ENCODE results near the gene TBC1D23. TPM values are rescaled to one million over a fixed set of nuclear protein-coding genes. Genes with fewer than 3 reads are reported as not detected.

Gene TBC1D23
- total and polyA plus RNA-seq, 11 donors: 13.6 to 41.7 (median 32.9) TPM

DNA sequence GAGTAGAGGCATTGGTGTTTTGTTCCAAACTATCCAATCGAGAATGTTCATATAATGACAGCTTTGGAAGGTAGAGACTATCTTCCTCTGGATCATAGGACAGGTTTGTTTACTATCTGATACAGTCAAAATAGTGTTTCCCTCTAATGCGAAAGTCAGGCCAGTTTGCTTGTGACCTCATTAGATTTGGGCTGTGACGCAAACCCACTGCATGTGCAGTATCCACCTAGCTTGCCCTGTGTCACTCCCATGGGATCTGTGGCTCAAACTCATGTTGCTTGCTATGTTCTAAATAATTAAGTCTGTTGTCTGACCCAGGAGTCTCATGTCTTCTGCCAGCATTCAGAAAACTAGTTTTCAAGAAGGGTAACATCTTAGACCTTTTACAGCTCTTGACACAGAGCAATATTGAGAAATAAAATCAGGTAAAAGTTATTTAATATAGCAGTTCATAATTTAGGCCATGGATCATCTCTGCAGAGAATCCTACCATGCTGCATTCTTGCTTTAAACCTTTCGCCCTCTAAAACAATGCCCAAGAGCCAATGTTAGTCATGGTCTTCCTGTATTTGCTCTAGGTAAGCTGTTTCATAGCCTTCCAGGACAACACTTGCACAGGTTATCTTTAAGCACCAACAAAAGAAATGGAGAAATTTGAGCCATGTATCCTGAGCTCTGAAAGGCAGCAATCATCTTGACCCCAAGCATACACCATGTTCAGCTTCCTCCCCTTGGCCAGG is 100.1 kb downstream of the TBC1D23 start:
- no peak for TF ChIP-seq CTCF (IDR thresholded peaks at IDR 0.05)
- no peak for TF ChIP-seq POLR2A (IDR thresholded peaks at IDR 0.05)
- Histone ChIP-seq H3K27ac (no peak overlapping the region), H3K36me3 (peaks cover 2 to 92% (median 78%) of the 10 kb centered on the region in 9 donors), H3K4me1 (no peaks in the 10 kb centered on the region), H3K27me3 (no peaks in the 10 kb centered on the region), H3K4me3 (no peak overlapping the region), H3K9me3 (peaks cover 0 to 12% (median 2%) of the 10 kb centered on the region in 12 donors)
- intact Hi-C loops (cut with DNase I): no loop called here
- DNase-seq: no peak
- WGBS, 4 donors: 85 to 100% (median 97%) methylated on average over 4 of the region's 4 CpGs
- peak in 1 of 4 donors; percentile 20 for ATAC-seq

- H3K36me3 ChIP-seq: peaks cover 2 to 92% (median 78%) of the 10 kb centered on the region in 9 donors
- intact Hi-C loops (cut with DNase I): no loop called here
- TF ChIP-seq POLR2A (IDR thresholded peaks at IDR 0.05) (no peak), CTCF (IDR thresholded peaks at IDR 0.05) (no peak)
- H3K4me1 ChIP-seq: no peaks in the 10 kb centered on the region
- no peak overlapping the region for H3K27ac ChIP-seq
- no peak overlapping the region for H3K4me3 ChIP-seq
- DNase-seq: no peak
- peaks cover 0 to 12% (median 2%) of the 10 kb centered on the region in 12 donors for H3K9me3 ChIP-seq
- no peak for ATAC-seq
- H3K27me3 ChIP-seq: no peaks in the 10 kb centered on the region
- WGBS, 4 donors: 55 to 70% (median 63%) methylated on average over 1 of the region's 1 CpG
These were observed 101.1 kb downstream of the TBC1D23 start for GRCh38 chr3:100361897-100362296.

DNA sequence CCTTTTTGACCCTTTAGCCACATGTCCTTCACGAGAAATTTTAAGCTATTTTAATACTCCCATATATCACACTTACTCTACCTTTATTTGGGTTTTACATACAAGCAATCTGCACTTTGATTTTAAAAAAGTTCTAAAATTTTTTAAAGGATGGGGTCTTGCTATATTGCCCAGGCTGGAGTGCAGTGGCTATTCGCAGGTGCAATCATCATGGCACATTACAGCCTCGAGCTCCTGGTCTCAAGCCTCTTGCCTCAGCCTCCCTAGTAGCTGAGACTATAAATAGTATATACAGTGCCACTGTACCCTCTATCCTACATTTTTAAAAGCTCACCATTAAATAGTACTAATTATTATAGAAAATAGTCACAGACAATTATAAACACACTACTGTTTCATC is 103.6 kb downstream of the TBC1D23 start:
- 93 to 97% (median 95%) methylated on average over 3 of the region's 3 CpGs for WGBS, 4 donors
- no peaks in the 10 kb centered on the region for H3K4me1 ChIP-seq
- no peak overlapping the region for H3K27ac ChIP-seq
- peaks cover 0 to 12% (median 2%) of the 10 kb centered on the region in 12 donors for H3K9me3 ChIP-seq
- no peak for ATAC-seq
- H3K27me3 ChIP-seq: no peaks in the 10 kb centered on the region
- no peak for DNase-seq
- H3K4me3 ChIP-seq: no peak overlapping the region
- TF ChIP-seq CTCF (IDR thresholded peaks at IDR 0.05) (no peak), POLR2A (IDR thresholded peaks at IDR 0.05) (no peak)
- intact Hi-C loops (cut with DNase I): no loop called here
- H3K36me3 ChIP-seq: peaks cover 2 to 96% (median 84%) of the 10 kb centered on the region in 9 donors

GRCh38 chr3:100366424-100366823 is 105.6 kb downstream of the TBC1D23 start:
- no peak overlapping the region for H3K27ac ChIP-seq
- no peaks in the 10 kb centered on the region for H3K4me1 ChIP-seq
- peaks cover 0 to 12% (median 2%) of the 10 kb centered on the region in 12 donors for H3K9me3 ChIP-seq
- WGBS, 4 donors: 69 to 79% (median 73%) methylated on average over 2 of the region's 2 CpGs
- intact Hi-C loops (cut with DNase I): no loop called here
- peaks cover 2 to 99% (median 92%) of the 10 kb centered on the region in 9 donors for H3K36me3 ChIP-seq
- ATAC-seq (no peak), DNase-seq (no peak)
- H3K4me3 ChIP-seq: no peak overlapping the region
- H3K27me3 ChIP-seq: no peaks in the 10 kb centered on the region
- no peak for TF ChIP-seq CTCF (IDR thresholded peaks at IDR 0.05)
- TF ChIP-seq POLR2A (IDR thresholded peaks at IDR 0.05): no peak

All from heart left ventricle (tissue), 16 donors.